Melanocyte of skin (primary cell): ENCODE measurements around the gene LBX1. TPM values are rescaled to one million over a fixed set of nuclear protein-coding genes. Genes with fewer than 3 reads are reported as not detected.

Experiments
- total RNA-seq, 2 donors: library from RNA; depleted of rRNA; stranded (reverse); fragments of >200 nt; gene quantifications; 2 replicates each; pipeline ENCODE4 v1.2.3, GENCODE V29; 2012

The LBX1 gene, protein sequence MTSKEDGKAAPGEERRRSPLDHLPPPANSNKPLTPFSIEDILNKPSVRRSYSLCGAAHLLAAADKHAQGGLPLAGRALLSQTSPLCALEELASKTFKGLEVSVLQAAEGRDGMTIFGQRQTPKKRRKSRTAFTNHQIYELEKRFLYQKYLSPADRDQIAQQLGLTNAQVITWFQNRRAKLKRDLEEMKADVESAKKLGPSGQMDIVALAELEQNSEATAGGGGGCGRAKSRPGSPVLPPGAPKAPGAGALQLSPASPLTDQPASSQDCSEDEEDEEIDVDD
- total RNA-seq = not detected

DNA sequence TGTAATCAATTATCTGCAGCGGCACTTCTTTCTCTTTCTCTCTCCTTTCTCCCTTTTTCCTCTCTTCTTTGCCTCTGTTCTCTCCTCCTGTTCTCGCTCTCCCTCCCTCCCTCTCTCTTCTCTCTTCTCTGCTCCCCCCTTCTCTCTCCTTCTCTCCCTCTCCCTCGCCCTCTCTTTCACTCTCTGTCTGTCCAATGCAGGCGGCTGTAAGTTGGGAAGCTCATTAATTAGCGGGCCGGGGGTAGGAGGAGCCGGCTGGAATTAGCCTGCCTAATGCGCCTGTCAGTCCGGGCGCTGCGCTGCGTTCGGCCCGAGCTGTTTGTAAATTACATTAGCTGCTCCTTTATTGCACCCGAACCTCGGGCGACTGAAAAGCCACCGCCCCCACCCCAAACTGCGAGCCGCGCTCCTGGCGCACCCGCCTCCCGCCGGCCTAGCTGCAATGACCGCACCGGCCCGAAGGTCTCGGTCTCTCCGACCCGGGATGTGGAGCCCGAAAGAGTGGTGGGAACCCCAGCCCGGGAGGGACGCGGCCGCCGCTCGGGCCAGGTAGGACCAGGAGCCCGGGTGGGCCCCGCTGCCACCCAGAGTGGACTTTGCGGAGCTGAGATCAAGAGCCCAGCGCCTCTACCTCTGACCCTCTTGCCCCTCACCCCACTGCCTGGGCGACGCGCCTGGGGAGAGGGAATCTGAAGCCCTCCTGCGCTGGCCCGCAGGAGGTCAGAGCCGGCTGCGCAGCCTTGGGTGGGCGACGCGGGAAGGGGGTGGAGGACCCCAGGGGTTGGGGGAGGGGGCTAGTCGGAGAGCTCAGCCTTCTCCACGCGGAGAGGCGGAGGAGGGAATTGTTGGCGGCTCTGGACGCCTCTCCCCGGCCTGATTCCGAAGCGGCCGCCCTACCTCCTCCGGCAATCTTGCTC, at the start of gene LBX1:
Gene LBX1, minus strand, starts transcription at position 198 of the 917 bp plus-strand sequence. CDS start 648 bp downstream, outside the sequence.

Other genes with a start within 250 kb of the LBX1 start
- 10 to 100 TPM; 54.7 to 67.6 TPM for gene MRPL43, start 242.0 kb downstream of the LBX1 start, total RNA-seq
- gene TWNK, start 241.9 kb downstream of the LBX1 start, total RNA-seq = 10 to 100 TPM in 1 of 2 donors, 1 to 10 TPM in 1; 3.4 to 12.3 TPM
- 10 to 100 TPM; 84.6 to 99.1 TPM for gene LZTS2, start 229.7 kb downstream of the LBX1 start, total RNA-seq
- 1 to 10 TPM in 1 of 2 donors, under 1 TPM in 1; 1.00 to 3.8 TPM for gene PDZD7, start 198.3 kb downstream of the LBX1 start, total RNA-seq
- 100 to 1,000 TPM; 105 to 131 TPM for gene SFXN3, start 198.2 kb downstream of the LBX1 start, total RNA-seq
- gene KAZALD1, start 167.5 kb downstream of the LBX1 start, total RNA-seq = under 1 TPM in 1 of 2 donors, not detected in 1; 0.69 TPM
- gene TLX1, start 98.2 kb downstream of the LBX1 start, total RNA-seq = not detected
- gene BTRC, start 124.7 kb upstream of the LBX1 start, total RNA-seq = 10 to 100 TPM; 11.0 to 14.3 TPM